CD4-positive, alpha-beta T cell (primary cell): ENCODE measurements around the gene CXCL1. TPM values are rescaled to one million over a fixed set of nuclear protein-coding genes. Genes with fewer than 3 reads are reported as not detected.

Source experiments
- ATAC-seq: fragments of 200-7000 bp; cut with Tn5 transposase; one replicate; pipeline ENCODE4 v1.10.0; 2022; ENCODE audit warnings: mild to moderate bottlenecking; ENCODE audit not compliant: poor library complexity
- CTCF ChIA-PET: fragments of 350-600 bp; sonication (Branson Sonifier 250); formaldehyde crosslinking; loops from one replicate; lab custom pipeline; 2021; ENCODE audit warnings: antibody characterized with exemption, inconsistent platforms; lab: Charles Lee
- POLR2A ChIA-PET: fragments of 350-600 bp; sonication (Branson Sonifier 250); formaldehyde crosslinking; loops from one replicate; lab custom pipeline; 2021; ENCODE audit warnings: antibody characterized with exemption, inconsistent platforms; lab: Charles Lee
- DNase-seq, 14 experiments: peaks; one replicate each; pipeline ENCODE4 v3.0.0-alpha.2; 2013 to 2020; ENCODE audit warnings: mixed read lengths in 2 of 14
- H3K27ac ChIP-seq, 2 donors: one replicate each; pipeline versions ENCODE4 v1.5.1 to v1.7.0; 2013; ENCODE audit warnings: low read length in 2 of 2, low read depth in 1 of 2, mild to moderate bottlenecking in 1 of 2
- H3K27me3 ChIP-seq, 2 experiments: 1 replicate in 1 of 2; 2 replicates in 1 of 2; pipeline versions ENCODE4 v1.6.1 to v1.7.0; 2013; ENCODE audit warnings: low read length in 2 of 2, control low read depth in 1 of 2, mild to moderate bottlenecking in 1 of 2, moderate library complexity in 1 of 2; ENCODE audit not compliant: insufficient read depth in 2 of 2, control insufficient read depth in 1 of 2
- H3K36me3 ChIP-seq: one replicate; pipeline ENCODE4 v1.6.1; 2013; ENCODE audit warnings: low read length, control low read depth; ENCODE audit not compliant: insufficient read depth
- H3K4me1 ChIP-seq: one replicate; pipeline ENCODE4 v1.6.1; 2013; ENCODE audit warnings: low read length, control low read depth; ENCODE audit not compliant: insufficient read depth
- H3K4me3 ChIP-seq: one replicate; pipeline ENCODE4 v1.5.1; 2013; ENCODE audit warnings: mild to moderate bottlenecking, low read length, moderate library complexity
- H3K9me3 ChIP-seq, 2 experiments: 1 replicate in 1 of 2; 2 replicates in 1 of 2; pipeline versions ENCODE4 v1.6.1 to v1.7.0; 2013; ENCODE audit warnings: low read length in 2 of 2, mild to moderate bottlenecking in 2 of 2, control low read depth in 1 of 2, moderate library complexity in 1 of 2; ENCODE audit not compliant: control insufficient read depth in 1 of 2, insufficient read depth in 1 of 2
- H3K27ac Mint-ChIP-seq: one replicate; pipeline ENCODE4 v1.8.0; 2020; ENCODE audit warnings: mixed read lengths
- H3K27me3 Mint-ChIP-seq: one replicate; pipeline ENCODE4 v1.8.0; 2021; ENCODE audit warnings: mixed read lengths
- H3K36me3 Mint-ChIP-seq: one replicate; pipeline ENCODE4 v1.8.0; 2021; ENCODE audit warnings: low read depth, mixed read lengths
- H3K4me1 Mint-ChIP-seq: one replicate; pipeline ENCODE4 v1.8.0; 2021; ENCODE audit warnings: low read depth, mixed read lengths
- H3K4me3 Mint-ChIP-seq: one replicate; pipeline ENCODE4 v1.8.0; 2020; ENCODE audit warnings: mild to moderate bottlenecking, mixed read lengths
- H3K9me3 Mint-ChIP-seq: one replicate; pipeline ENCODE4 v1.8.0; 2020; ENCODE audit warnings: mixed read lengths
- CTCF ChIP-seq: fragments of 200-600 bp; IDR thresholded peaks from one replicate; pipeline ENCODE4 v1.8.0; 2022; ENCODE audit warnings: antibody characterized with exemption, mild to moderate bottlenecking
- intact Hi-C, 2 experiments: fragments of 100-400 bp; cut with DNase I in 1 of 2; cut with micrococcal nuclease in 1 of 2; formaldehyde crosslinking; loops; one replicate each; pipeline versions ENCODE4 v1.15.1 to v1.9.0; 2023 to 2025; cut with DNase I, micrococcal nuclease
- total RNA-seq, 174 experiments: library from RNA in 2 of 174; stranded (reverse) in 2 of 174; gene quantifications; one replicate each; pipeline ENCODE4 v1.2.3 and lab custom pipeline; 2021 to 2026

The CXCL1 gene
- total RNA-seq, 2 experiments from 2014 or later = not detected

- CTCF ChIA-PET = no interaction called here
- ATAC-seq = no peak
- no peak overlapping the region for H3K4me3 Mint-ChIP-seq
- no peak overlapping the region for H3K27ac ChIP-seq
- POLR2A ChIA-PET = no interaction called here
- H3K27me3 ChIP-seq = peaks cover 3 to 7% of the 10 kb centered on the region in 2 experiments
- intact Hi-C loops = no loop called here
- no peaks in the 10 kb centered on the region for H3K9me3 Mint-ChIP-seq
- no peaks in the 10 kb centered on the region for H3K4me1 ChIP-seq
- H3K27ac Mint-ChIP-seq = no peak overlapping the region
- no peaks in the 10 kb centered on the region for H3K36me3 Mint-ChIP-seq
- H3K4me1 Mint-ChIP-seq = no peaks in the 10 kb centered on the region
- no peaks in the 10 kb centered on the region for H3K36me3 ChIP-seq
- no peak overlapping the region for H3K4me3 ChIP-seq
- H3K27me3 Mint-ChIP-seq = peaks cover 30% of the 10 kb centered on the region
- peaks cover 0 to 13% of the 10 kb centered on the region in 2 experiments for H3K9me3 ChIP-seq
- no peak for TF ChIP-seq CTCF
- DNase-seq = no peak
These were observed 4.2 kb upstream of the CXCL1 start for GRCh38 chr4:73864961-73865360.

- H3K4me1 Mint-ChIP-seq = no peaks in the 10 kb centered on the region
- H3K36me3 Mint-ChIP-seq = no peaks in the 10 kb centered on the region
- peaks cover 0 to 13% of the 10 kb centered on the region in 2 experiments for H3K9me3 ChIP-seq
- no peak overlapping the region for H3K4me3 ChIP-seq
- H3K27me3 Mint-ChIP-seq = peaks cover 28% of the 10 kb centered on the region
- no peak overlapping the region for H3K27ac Mint-ChIP-seq
- H3K36me3 ChIP-seq = no peaks in the 10 kb centered on the region
- ChIA-PET CTCF (no interaction called here), POLR2A (no interaction called here)
- H3K27ac ChIP-seq = no peak overlapping the region
- TF ChIP-seq CTCF = no peak
- no peaks in the 10 kb centered on the region for H3K9me3 Mint-ChIP-seq
- H3K4me3 Mint-ChIP-seq = no peak overlapping the region
- ATAC-seq = no peak
- no peaks in the 10 kb centered on the region for H3K4me1 ChIP-seq
- DNase-seq = no peak
- intact Hi-C loops = no loop called here
- H3K27me3 ChIP-seq = peaks cover 3 to 7% of the 10 kb centered on the region in 2 experiments
These were observed 3.6 kb upstream of the CXCL1 start for GRCh38 chr4:73865431-73866096.

GRCh38 chr4:73866246-73866645 is 2.9 kb upstream of the CXCL1 start:
- Histone ChIP-seq H3K36me3 (no peaks in the 10 kb centered on the region), H3K4me1 (no peaks in the 10 kb centered on the region), H3K4me3 (no peak overlapping the region), H3K27ac (no peak overlapping the region), H3K27me3 (peaks cover 3 to 7% of the 10 kb centered on the region in 2 experiments), H3K9me3 (peaks cover 0 to 13% of the 10 kb centered on the region in 2 experiments)
- Mint-ChIP-seq H3K27ac (no peak overlapping the region), H3K4me3 (no peak overlapping the region), H3K9me3 (no peaks in the 10 kb centered on the region), H3K4me1 (no peaks in the 10 kb centered on the region), H3K36me3 (no peaks in the 10 kb centered on the region), H3K27me3 (peaks cover 29% of the 10 kb centered on the region)
- ChIA-PET POLR2A (no interaction called here), CTCF (no interaction called here)
- no peak for DNase-seq
- intact Hi-C loops = no loop called here
- no peak for TF ChIP-seq CTCF
- no peak for ATAC-seq
